Stimulated activated CD4-positive, alpha-beta T cell treated with anti-CD3 and anti-CD28 coated beads, Interleukin-15, amount 100 ng/mL, for 1 hour (primary cell): ENCODE results near the gene MRAS.
"Not testable (repeated sequence)": the region's sequence is repeated elsewhere in the genome, so short reads cannot be mapped to it uniquely, and the experiment has no call there.

Experiments used
- DNase-seq, 2 donors: peaks; one replicate each; pipeline ENCODE4 v3.0.0-alpha.2; 2020; ENCODE audit warnings: low read depth in 1 of 2, low spot score in 1 of 2

MRAS gene

DNA sequence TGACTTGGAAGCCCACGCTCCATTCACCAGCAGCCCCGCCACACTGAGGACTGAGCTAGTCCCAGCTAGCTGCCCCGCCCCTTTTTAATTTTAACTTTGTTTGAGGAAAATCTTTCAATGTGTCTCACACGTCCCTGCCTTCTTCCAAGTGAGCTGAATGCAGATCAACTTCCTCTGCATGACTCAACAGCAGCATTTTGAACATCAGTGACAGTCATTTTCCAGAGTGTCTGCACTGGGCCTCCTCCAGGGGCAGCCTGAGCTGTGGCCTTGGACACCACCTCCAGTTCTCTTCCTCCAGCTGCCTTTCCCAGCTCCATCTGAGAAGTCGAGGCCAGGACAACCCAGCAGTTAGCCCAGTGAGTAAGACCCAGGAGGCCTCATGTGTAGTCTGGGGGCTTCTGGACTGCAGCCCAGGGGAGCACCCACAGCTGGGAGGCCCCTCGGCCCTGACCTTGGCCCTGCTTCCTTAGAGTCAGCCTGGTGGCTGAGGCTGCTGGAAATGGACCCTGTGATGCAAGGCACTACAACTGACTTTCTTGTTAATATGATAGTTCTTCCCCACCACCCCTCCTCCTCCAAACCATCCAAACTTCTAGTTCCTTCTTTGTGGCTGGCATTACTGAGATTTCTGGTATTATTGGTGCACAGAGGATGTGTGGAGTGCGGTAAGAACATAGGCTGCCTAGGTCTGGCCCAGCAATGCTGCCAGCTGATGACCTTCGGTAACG, 64.6 kb downstream of the MRAS start:
- DNase-seq = no peak

GRCh38 chr3:138416236-138416635, 67.9 kb downstream of the MRAS start:
- not testable (repeated sequence) for DNase-seq

GRCh38 chr3:138417559-138417982, 69.2 kb downstream of the MRAS start:
- DNase-seq = peak; percentile 26 to 34

- DNase-seq = no peak
Measured at GRCh38 chr3:138418601-138419206, 70.3 kb downstream of the MRAS start.

DNA sequence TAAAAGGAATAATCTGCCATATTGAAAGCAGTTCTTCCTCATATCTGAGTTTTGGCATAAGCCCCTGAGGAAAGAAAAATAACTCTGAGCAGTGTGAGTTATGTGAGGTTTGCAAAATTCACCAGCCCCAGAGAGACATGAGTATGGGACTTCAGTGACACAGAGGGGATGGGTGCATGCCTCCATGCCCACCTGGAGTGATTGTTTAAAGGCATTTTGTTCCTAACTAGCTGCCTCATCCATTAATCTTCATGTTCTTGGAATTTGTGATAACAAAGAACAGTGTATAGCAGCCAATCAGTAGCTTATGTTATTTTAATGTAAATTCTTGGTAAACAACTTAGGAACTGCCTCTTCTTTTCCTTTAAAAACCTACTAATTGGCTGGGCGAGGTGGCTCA, 74.9 kb downstream of the MRAS start:
- no peak for DNase-seq

GRCh38 chr3:138424323-138424722, 75.9 kb downstream of the MRAS start:
- DNase-seq = no peak

GRCh38 chr3:138426211-138426610, 77.8 kb downstream of the MRAS start:
- DNase-seq = no peak

DNA sequence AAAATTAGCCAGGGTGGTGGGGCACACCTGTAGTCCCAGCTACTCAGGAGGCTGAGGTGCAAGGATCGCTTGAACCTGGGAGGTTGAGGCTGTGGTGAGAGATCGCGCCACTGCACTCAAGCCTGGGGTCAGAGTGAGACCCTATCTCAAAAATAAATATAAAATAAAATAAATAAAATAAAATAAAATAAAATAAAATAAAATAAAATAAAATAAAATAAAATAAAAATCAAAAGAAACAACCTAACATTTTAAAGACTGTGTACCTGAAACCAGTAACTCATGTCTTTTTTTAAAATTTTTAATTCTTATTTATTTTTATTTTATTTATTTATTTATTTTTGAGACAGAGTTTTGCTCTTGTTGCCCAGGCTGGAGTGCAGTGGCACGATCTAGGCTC, 78.4 kb downstream of the MRAS start:
- DNase-seq = not testable (repeated sequence)

DNA sequence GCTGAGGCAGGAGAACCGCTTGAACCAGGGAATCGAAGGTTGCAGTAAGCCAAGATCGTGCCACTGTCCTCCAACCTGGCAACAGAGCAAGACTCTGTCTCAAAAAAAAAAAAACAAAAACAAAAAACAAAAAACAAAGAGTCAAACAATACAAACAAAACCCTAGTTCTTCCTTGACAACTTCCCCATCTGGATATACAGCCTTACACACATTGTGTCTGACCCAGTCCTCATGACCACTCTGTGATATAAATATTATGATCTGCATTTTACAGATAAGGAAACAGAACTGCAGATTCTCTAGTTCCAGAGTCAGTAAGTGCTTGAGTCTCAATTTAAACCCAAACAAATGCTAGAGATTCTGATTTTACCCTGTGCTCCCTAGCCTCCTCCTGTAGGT, 81.3 kb downstream of the MRAS start:
- no peak for DNase-seq

GRCh38 chr3:138432576-138433240, 84.3 kb downstream of the MRAS start:
- no peak for DNase-seq

GRCh38 chr3:138433892-138434275, 85.5 kb downstream of the MRAS start:
- no peak for DNase-seq

DNA sequence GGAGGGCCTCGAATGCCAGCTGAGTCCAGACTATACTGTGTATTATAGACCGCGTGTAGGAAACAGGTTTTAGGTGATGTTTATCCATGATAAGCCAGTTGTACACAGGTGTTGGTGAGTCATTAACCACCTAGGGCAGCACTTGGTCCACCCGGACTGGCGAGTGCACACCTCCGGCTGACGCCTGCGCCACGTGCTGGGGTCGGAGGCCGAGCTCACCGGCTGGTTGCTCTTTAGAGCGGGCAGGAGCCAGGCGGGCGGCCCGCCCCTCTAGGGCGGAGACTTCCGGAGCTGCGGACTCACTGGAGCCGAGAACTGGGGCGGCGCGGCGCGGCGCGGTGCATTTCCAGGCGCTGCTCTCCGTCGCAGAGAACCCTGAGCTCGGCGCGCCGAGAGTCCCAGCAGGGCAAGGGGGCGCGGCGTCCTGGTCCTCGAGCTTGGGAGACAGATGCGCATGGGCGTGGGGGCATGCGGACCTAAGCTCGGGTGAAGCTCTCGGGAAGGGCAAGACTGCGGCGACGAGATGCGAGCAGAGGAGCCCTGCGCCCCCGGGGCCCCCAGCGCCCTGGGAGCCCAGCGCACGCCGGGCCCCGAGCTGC, 86.0 kb downstream of the MRAS start, which contains the start of gene ESYT3:
Gene ESYT3 (plus strand): TSS at position 341 of the 599 bp plus-strand sequence. CDS start 183 bp downstream, at position 524.
- DNase-seq = peak in 1 of 2 donors; percentile 23

DNA sequence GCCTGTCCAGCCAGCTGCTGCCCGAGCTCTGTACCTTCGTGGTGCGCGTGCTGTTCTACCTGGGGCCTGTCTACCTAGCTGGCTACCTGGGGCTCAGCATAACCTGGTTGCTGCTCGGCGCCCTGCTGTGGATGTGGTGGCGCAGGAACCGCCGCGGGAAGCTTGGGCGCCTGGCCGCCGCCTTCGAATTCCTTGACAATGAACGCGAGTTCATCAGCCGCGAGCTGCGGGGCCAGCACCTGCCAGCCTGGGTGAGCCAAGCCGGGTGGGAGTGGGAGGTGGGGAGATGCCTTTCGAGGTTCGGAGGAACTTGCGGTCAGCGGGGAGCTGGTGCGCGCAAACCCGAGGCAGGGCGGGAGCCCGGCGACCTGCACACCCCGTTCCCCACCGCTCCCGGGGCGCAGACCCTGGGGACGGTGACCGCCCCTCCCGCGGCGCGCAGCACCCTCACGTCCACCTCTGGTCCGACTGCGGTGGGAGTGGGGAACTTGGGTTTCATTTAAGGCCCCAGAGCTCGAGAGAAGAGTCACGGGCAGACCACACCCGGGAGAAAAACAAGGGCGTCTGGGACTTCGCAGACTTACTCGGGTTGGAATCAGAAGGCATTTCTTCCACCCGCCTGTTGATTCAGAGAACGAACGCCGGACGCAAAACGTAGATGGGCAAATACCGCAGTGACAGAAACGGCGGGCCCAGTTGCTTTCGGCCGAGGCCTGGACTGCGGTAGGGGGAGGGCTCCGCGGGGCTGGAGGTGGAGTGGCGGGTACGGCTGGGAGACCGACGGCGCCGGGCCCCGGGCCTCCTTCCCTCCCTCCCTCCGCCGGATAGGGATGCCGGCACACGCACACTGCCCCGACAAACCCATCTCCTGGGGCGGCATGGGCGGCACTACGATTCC, 86.7 kb downstream of the MRAS start:
- no peak for DNase-seq

DNA sequence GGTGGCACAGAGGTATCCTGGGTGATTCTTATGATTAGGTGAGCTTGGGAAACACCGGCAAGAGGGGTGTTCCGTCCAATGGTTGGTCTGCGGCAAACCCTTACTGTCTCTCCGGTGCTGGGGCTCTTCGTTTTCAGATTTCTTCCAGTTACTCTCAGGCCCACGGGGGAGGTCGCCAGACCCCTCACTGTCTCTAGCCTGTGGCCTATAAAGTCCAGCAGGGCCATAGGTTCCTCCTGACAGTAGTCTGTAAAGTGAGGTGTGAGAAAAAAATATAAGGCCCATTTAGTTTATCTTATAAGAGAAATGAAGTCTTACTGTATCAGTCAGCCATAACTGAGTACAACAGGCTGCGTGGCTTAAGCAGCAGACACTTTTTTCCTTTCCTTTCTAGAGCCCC, 87.5 kb downstream of the MRAS start:
- DNase-seq = no peak

DNA sequence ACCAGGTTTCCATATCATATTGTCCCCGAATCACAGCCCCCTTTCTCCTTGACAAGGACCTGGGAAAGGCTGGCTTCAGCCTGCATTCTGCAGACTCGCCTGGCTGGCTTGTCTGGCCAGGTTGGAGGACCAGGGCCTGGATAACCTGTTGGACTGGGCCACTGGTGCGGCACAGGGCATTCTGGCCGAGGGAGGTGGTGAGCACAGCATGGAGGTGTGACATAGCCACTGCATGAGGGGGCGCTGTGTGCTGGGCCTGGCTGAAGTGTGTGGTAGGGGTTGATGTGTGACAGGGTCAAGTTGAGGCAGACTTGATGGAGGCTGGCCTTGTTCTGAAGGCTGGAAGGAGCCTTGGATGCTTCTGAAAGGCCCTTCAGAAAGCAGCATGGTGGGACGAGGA, 88.9 kb downstream of the MRAS start:
- no peak for DNase-seq

GRCh38 chr3:138438896-138439295, 90.5 kb downstream of the MRAS start:
- DNase-seq = no peak

GRCh38 chr3:138439646-138440045, 91.3 kb downstream of the MRAS start:
- no peak for DNase-seq

DNA sequence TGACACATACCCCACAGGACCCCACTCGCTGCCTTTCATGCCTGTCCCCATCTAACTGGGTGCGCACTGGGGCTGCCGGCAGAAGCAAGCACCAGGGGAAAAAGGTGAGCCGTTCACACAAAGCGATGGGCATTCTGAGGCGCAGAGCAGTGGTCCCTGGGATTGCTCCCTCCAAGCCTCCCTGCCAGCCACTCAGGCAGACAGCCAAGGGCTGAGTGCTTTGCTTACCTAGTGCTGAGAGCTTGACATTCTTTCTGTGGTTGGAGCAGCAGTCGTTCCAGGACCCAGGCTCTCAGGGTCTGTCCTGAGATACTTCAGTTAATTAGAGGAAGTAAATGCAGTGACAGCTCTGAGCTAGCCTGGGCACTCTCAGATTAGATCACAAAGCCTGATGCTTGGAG, 91.7 kb downstream of the MRAS start:
- DNase-seq = no peak

GRCh38 chr3:138440596-138440995, 92.2 kb downstream of the MRAS start:
- no peak for DNase-seq

DNA sequence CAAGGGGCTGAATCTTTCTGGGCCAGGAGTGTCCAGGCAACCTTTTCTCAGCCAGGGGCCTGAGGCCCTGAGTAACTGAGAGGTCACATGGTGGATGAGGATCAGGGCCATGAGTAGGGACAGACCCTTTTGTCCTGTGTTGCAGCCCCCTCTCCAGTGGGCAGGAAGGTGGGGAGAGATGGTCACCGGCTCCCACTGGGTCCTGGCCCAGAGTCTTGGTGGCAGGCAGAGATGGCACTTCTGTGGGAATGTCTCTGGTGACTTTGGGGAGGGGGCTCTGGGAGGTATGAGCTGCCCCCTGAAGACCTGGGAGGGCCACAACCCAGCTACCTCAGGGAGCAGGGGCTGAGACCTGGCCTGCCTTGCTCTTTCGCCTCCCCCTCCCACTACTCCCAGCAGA, 92.9 kb downstream of the MRAS start:
- no peak for DNase-seq

DNA sequence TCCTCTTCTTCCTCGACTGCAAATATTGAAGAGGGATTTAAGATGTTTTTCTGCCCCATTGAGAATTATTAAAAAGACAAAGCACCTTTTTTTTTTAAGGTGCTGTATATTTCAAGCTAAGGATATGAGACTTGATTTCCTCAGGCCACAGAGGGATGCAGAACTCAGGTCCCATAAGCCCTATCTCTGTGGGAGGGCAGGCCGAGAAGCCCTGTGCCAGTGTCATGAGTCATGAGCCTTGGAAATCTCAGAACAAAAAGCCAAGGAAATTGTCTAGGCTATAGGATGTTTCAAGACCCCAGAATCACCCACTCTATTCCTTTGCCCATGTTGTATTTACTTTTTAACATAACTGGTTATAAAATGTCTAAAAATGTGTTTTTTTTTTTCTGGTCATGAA, 93.4 kb downstream of the MRAS start:
- DNase-seq = no peak
